Hepatocyte (in vitro differentiated cells): Measurements from ENCODE around the gene VAV2. TPM values are rescaled to one million over a fixed set of nuclear protein-coding genes. Genes with fewer than 3 reads are reported as not detected.

ENCODE experiments used
- DNase-seq: peaks from one replicate; pipeline ENCODE4 v3.0.0-alpha.2; 2016; ENCODE audit warnings: low spot score
- H2AFZ ChIP-seq: fragments of 200-600 bp; sonication (generic); 2 replicates; pipeline ENCODE4 v1.6.0; 2016; ENCODE audit warnings: antibody characterized with exemption, mild to moderate bottlenecking
- H3K27ac ChIP-seq: fragments of 200-600 bp; sonication (generic); 2 replicates; pipeline ENCODE4 v1.5.1; 2016; ENCODE audit warnings: mild to moderate bottlenecking
- H3K27me3 ChIP-seq: fragments of 200-600 bp; sonication (generic); 2 replicates; pipeline ENCODE4 v1.6.1; 2016
- H3K36me3 ChIP-seq: fragments of 200-600 bp; sonication (generic); replicated peaks from 2 replicates; pipeline ENCODE4 v1.5.1; 2016; ENCODE audit warnings: low read depth; ENCODE audit not compliant: insufficient read depth
- H3K4me1 ChIP-seq: fragments of 200-600 bp; sonication (generic); 2 replicates; pipeline ENCODE4 v1.5.1; 2016; ENCODE audit warnings: mild to moderate bottlenecking, moderate library complexity; ENCODE audit not compliant: insufficient read depth
- H3K4me2 ChIP-seq: fragments of 200-600 bp; sonication (generic); 2 replicates; pipeline ENCODE4 v1.6.0; 2016
- H3K4me3 ChIP-seq: fragments of 200-600 bp; sonication (generic); 2 replicates; pipeline ENCODE4 v1.5.1; 2016; ENCODE audit warnings: mild to moderate bottlenecking
- H3K79me2 ChIP-seq: fragments of 200-600 bp; sonication (generic); 2 replicates; pipeline ENCODE4 v1.6.0; 2017; ENCODE audit warnings: mild to moderate bottlenecking
- H3K9me2 ChIP-seq: fragments of 200-600 bp; sonication (generic); replicated peaks from 2 replicates; pipeline ENCODE4 v1.6.0; 2017; ENCODE audit warnings: mild to moderate bottlenecking; ENCODE audit not compliant: insufficient read depth
- H3K9me3 ChIP-seq: fragments of 200-600 bp; sonication (generic); 2 replicates; pipeline ENCODE4 v1.5.1; 2016; ENCODE audit warnings: low read depth, mild to moderate bottlenecking
- H4K20me1 ChIP-seq: fragments of 200-600 bp; sonication (generic); 2 replicates; pipeline ENCODE4 v1.6.0; 2016; ENCODE audit warnings: mild to moderate bottlenecking; ENCODE audit not compliant: insufficient read depth, poor library complexity, severe bottlenecking
- CTCF ChIP-seq: fragments of 200-600 bp; sonication (generic); IDR thresholded peaks from 2 replicates; pipeline ENCODE4 v1.5.1; 2016; ENCODE audit warnings: antibody characterized with exemption, mild to moderate bottlenecking; ENCODE audit not compliant: poor library complexity
- EZH2 ChIP-seq: fragments of 200-600 bp; sonication (generic); IDR thresholded peaks from 2 replicates; pipeline ENCODE4 v1.6.1; 2016; ENCODE audit warnings: antibody characterized with exemption, mild to moderate bottlenecking, borderline replicate concordance
- EZH2phosphoT487 ChIP-seq: fragments of 200-600 bp; sonication (generic); IDR thresholded peaks from one replicate; pipeline ENCODE4 v1.6.1; 2018; ENCODE audit warnings: antibody characterized with exemption, mild to moderate bottlenecking, low read depth, moderate library complexity; ENCODE audit not compliant: unreplicated experiment, severe bottlenecking
- WGBS: methylation state at CpG from one replicate; pipeline ENCODE4 v1.1.6; 2016; ENCODE audit warnings: low lambda C conversion rate; ENCODE audit errors: missing lambda C conversion rate; 5-methylcytosine and 5-hydroxymethylcytosine counted together
- polyA plus RNA-seq: library from polyadenylated mRNA; unstranded; fragments of >200 nt; fragmentation: Nextera tagmentation; extraction: Ambion mirVana; gene quantifications from 2 replicates; pipeline ENCODE4 v1.2.1, GENCODE V29; 2016
- total RNA-seq: library from RNA; depleted of rRNA; stranded (reverse); fragments of >200 nt; gene quantifications from 2 replicates; pipeline ENCODE4 v1.2.3, GENCODE V29; 2014

Gene VAV2
- total and polyA plus RNA-seq, 2 experiments from 2014 or later: 24.9 to 27.7 TPM

GRCh38 chr9:133913571-133914369 lies 78.4 kb downstream of the VAV2 start:
- 79% methylated on average over 27 of the region's 27 CpGs for WGBS
- no peaks in the 10 kb centered on the region for H3K36me3 ChIP-seq
- H2AFZ ChIP-seq: no peak overlapping the region
- H4K20me1 ChIP-seq: peaks cover 24% of the 10 kb centered on the region
- TF ChIP-seq EZH2 (no peak), EZH2phosphoT487 (no peak), CTCF (no peak)
- no peak overlapping the region for H3K4me2 ChIP-seq
- H3K79me2 ChIP-seq: peaks cover 90% of the 10 kb centered on the region
- H3K9me3 ChIP-seq: no peaks in the 10 kb centered on the region
- H3K4me1 ChIP-seq: peaks cover 24% of the 10 kb centered on the region
- H3K4me3 ChIP-seq: no peak overlapping the region
- H3K9me2 ChIP-seq: no peaks in the 10 kb centered on the region
- no peak overlapping the region for H3K27ac ChIP-seq
- H3K27me3 ChIP-seq: no peaks in the 10 kb centered on the region
- no peak for DNase-seq

GRCh38 chr9:133910855-133911514 lies 81.1 kb downstream of the VAV2 start:
- no peak overlapping the region for H3K4me3 ChIP-seq
- peaks cover 39% of the 10 kb centered on the region for H4K20me1 ChIP-seq
- H3K4me1 ChIP-seq: peaks cover 16% of the 10 kb centered on the region
- peaks cover 90% of the 10 kb centered on the region for H3K79me2 ChIP-seq
- no peaks in the 10 kb centered on the region for H3K9me2 ChIP-seq
- H3K9me3 ChIP-seq: no peaks in the 10 kb centered on the region
- WGBS: 78% methylated on average over 26 of the region's 26 CpGs
- no peaks in the 10 kb centered on the region for H3K36me3 ChIP-seq
- H3K4me2 ChIP-seq: no peak overlapping the region
- no peak for TF ChIP-seq EZH2phosphoT487
- TF ChIP-seq CTCF: no peak
- no peak for TF ChIP-seq EZH2
- H2AFZ ChIP-seq: no peak overlapping the region
- no peaks in the 10 kb centered on the region for H3K27me3 ChIP-seq
- no peak overlapping the region for H3K27ac ChIP-seq
- DNase-seq: no peak

GRCh38 chr9:133906932-133907910 lies 84.9 kb downstream of the VAV2 start:
- Histone ChIP-seq H3K4me3 (no peak overlapping the region), H2AFZ (no peak overlapping the region), H3K4me2 (no peak overlapping the region), H3K9me2 (no peaks in the 10 kb centered on the region), H3K27me3 (no peaks in the 10 kb centered on the region), H3K36me3 (no peaks in the 10 kb centered on the region), H3K9me3 (no peaks in the 10 kb centered on the region), H3K27ac (no peak overlapping the region), H4K20me1 (peaks cover 54% of the 10 kb centered on the region), H3K79me2 (peaks cover 87% of the 10 kb centered on the region), H3K4me1 (peaks cover 16% of the 10 kb centered on the region)
- TF ChIP-seq EZH2: no peak
- DNase-seq: no peak
- 81% methylated on average over 30 of the region's 31 CpGs for WGBS
